Measurements from ENCODE around the gene HSD17B11.

GRCh38 chr4:87316961-87317360, 74.0 kb downstream of the HSD17B11 start:
- TF ChIP-seq, protein P1, sequence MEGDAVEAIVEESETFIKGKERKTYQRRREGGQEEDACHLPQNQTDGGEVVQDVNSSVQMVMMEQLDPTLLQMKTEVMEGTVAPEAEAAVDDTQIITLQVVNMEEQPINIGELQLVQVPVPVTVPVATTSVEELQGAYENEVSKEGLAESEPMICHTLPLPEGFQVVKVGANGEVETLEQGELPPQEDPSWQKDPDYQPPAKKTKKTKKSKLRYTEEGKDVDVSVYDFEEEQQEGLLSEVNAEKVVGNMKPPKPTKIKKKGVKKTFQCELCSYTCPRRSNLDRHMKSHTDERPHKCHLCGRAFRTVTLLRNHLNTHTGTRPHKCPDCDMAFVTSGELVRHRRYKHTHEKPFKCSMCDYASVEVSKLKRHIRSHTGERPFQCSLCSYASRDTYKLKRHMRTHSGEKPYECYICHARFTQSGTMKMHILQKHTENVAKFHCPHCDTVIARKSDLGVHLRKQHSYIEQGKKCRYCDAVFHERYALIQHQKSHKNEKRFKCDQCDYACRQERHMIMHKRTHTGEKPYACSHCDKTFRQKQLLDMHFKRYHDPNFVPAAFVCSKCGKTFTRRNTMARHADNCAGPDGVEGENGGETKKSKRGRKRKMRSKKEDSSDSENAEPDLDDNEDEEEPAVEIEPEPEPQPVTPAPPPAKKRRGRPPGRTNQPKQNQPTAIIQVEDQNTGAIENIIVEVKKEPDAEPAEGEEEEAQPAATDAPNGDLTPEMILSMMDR (IDR thresholded peaks at IDR 0.05 in 8 of 11, conservative IDR thresholded peaks at IDR 0.05 in 3 of 11): no peak
- TF ChIP-seq POLR2A (IDR thresholded peaks at IDR 0.05): no peak
- TF ChIP-seq POLR2AphosphoS5 (IDR thresholded peaks at IDR 0.05): no peak
